ENCODE results near the gene ST3GAL3.

DNA sequence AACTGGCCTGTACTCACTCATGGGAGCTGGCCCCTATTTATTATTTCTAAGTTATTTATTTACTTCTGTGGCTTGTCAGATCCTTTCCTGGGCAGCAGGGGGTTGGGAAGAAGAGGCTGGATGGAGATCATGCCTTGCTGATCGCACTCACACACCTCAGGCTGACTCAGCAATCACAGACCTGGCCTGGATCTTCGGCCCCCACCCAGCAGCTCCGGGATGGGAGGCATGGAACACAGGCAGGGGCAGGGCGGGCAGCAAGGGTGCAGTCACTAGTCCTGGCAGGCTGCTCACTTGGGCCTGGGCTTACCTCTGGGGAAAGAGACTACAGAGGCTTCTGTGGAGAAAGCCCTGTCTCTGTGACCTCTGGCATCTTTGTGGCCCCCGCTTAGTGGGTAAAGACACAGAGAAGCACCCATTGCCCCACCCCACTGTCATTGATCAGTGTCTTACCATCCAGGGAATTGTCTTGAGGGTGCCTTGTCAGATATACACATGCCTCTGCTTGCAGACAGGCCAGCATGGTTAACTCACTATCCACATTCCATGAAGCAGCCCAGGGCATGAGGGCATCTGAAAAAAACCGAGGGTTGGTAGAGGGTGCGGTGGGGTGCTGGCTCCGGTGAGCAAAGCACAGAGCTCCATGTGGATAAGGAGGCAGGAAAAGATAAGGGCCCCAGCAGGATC is 230.0 kb downstream of the ST3GAL3 start:
- TF ChIP-seq, protein P1, sequence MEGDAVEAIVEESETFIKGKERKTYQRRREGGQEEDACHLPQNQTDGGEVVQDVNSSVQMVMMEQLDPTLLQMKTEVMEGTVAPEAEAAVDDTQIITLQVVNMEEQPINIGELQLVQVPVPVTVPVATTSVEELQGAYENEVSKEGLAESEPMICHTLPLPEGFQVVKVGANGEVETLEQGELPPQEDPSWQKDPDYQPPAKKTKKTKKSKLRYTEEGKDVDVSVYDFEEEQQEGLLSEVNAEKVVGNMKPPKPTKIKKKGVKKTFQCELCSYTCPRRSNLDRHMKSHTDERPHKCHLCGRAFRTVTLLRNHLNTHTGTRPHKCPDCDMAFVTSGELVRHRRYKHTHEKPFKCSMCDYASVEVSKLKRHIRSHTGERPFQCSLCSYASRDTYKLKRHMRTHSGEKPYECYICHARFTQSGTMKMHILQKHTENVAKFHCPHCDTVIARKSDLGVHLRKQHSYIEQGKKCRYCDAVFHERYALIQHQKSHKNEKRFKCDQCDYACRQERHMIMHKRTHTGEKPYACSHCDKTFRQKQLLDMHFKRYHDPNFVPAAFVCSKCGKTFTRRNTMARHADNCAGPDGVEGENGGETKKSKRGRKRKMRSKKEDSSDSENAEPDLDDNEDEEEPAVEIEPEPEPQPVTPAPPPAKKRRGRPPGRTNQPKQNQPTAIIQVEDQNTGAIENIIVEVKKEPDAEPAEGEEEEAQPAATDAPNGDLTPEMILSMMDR (IDR thresholded peaks at IDR 0.05), result no peak
- no peak for TF ChIP-seq EZH2 (IDR thresholded peaks at IDR 0.05)
- TF ChIP-seq EZH2phosphoT487 (IDR thresholded peaks at IDR 0.05), result no peak
